Activated CD4-positive, alpha-beta T cell treated with anti-CD3 and anti-CD28 coated beads, Interleukin-2, amount 10 ng/mL, durations not matched to agents 7 days and 5 days (primary cell): Measurements from ENCODE around the gene DNAH12. TPM values are rescaled to one million over a fixed set of nuclear protein-coding genes. Genes with fewer than 3 reads are reported as not detected.
A peak's percentile ranks its signal among the peaks of the same experiment; 100 is the strongest.

Experiments
- CTCF ChIA-PET: fragments of 350-600 bp; sonication (Branson Sonifier 250); formaldehyde crosslinking; loops from one replicate; lab custom pipeline; 2021; ENCODE audit warnings: antibody characterized with exemption; lab: Charles Lee
- POLR2A ChIA-PET: fragments of 350-600 bp; sonication (Branson Sonifier 250); formaldehyde crosslinking; loops from one replicate; lab custom pipeline; 2021; ENCODE audit warnings: antibody characterized with exemption; lab: Charles Lee
- DNase-seq: peaks from one replicate; pipeline ENCODE4 v3.0.0-alpha.2; 2020
- H3K27ac Mint-ChIP-seq: one replicate; pipeline ENCODE4 v1.8.0; 2021; ENCODE audit warnings: mild to moderate bottlenecking, moderate library complexity, mixed read lengths
- H3K27me3 Mint-ChIP-seq: one replicate; pipeline ENCODE4 v1.8.0; 2021; ENCODE audit warnings: mixed read lengths
- H3K36me3 Mint-ChIP-seq: one replicate; pipeline ENCODE4 v1.8.0; 2021; ENCODE audit warnings: low read depth, mixed read lengths
- H3K4me1 Mint-ChIP-seq: one replicate; pipeline ENCODE4 v1.8.0; 2021; ENCODE audit warnings: mixed read lengths
- H3K4me3 Mint-ChIP-seq: one replicate; pipeline ENCODE4 v1.8.0; 2021; ENCODE audit warnings: mild to moderate bottlenecking, moderate library complexity, mixed read lengths
- H3K9me3 Mint-ChIP-seq: one replicate; pipeline ENCODE4 v1.8.0; 2021; ENCODE audit warnings: mixed read lengths
- total RNA-seq, 2 experiments: library from RNA; stranded (reverse); gene quantifications; one replicate each; pipeline ENCODE4 v1.2.3, GENCODE V29; 2021

The DNAH12 gene
- total RNA-seq, 2 experiments from 2014 or later: 0.06 to 0.10 TPM

- Mint-ChIP-seq H3K36me3 (peaks cover 36% of the 10 kb centered on the region), H3K4me3 (peak overlapping the region; percentile 87), H3K4me1 (peaks cover 45% of the 10 kb centered on the region), H3K9me3 (no peaks in the 10 kb centered on the region), H3K27ac (peak overlapping the region; percentile 99), H3K27me3 (no peaks in the 10 kb centered on the region)
- ChIA-PET POLR2A (interaction anchor here (0.7 kb wide), 1 partner anchor 19 kb away, joined by 3 read pairs; no protein-coding TSS in a partner anchor), CTCF (interaction anchor here (0.9 to 1.9 kb wide), 5 partner anchors 11 to 159 kb away, joined by 3 to 5 read pairs (median 4); partner anchors contain the start of gene ARF4)
- DNase-seq: peak; percentile 59
These were observed 13.0 kb upstream of the DNAH12 start for GRCh38 chr3:57557085-57557537.

GRCh38 chr3:57556459-57557084 lies 12.4 kb upstream of the DNAH12 start:
- H3K4me3 Mint-ChIP-seq: peak overlapping the region; percentile 87
- peak overlapping the region; percentile 99 for H3K27ac Mint-ChIP-seq
- H3K4me1 Mint-ChIP-seq: peaks cover 44% of the 10 kb centered on the region
- no peaks in the 10 kb centered on the region for H3K27me3 Mint-ChIP-seq
- DNase-seq: peak; percentile 42
- peaks cover 36% of the 10 kb centered on the region for H3K36me3 Mint-ChIP-seq
- H3K9me3 Mint-ChIP-seq: no peaks in the 10 kb centered on the region
- POLR2A ChIA-PET: interaction anchor here (0.7 kb wide), 1 partner anchor 19 kb away, joined by 3 read pairs; no protein-coding TSS in a partner anchor
- CTCF ChIA-PET: interaction anchor here (0.5 to 1.9 kb wide), 6 partner anchors 10 to 677 kb away, joined by 3 to 5 read pairs (median 4); partner anchors contain the start of gene ARF4

- Mint-ChIP-seq H3K36me3 (peaks cover 33% of the 10 kb centered on the region), H3K9me3 (no peaks in the 10 kb centered on the region), H3K4me3 (peak within 1 kb of the TSS; percentile 87), H3K27ac (peak within 1 kb of the TSS; percentile 99), H3K27me3 (no peaks in the 10 kb centered on the region), H3K4me1 (peaks cover 39% of the 10 kb centered on the region)
- ChIA-PET CTCF (interaction anchor here (0.5 to 1.9 kb wide), 4 partner anchors 10 to 676 kb away, joined by 3 to 5 read pairs (median 4); no protein-coding TSS in a partner anchor), POLR2A (interaction anchor here (0.6 kb wide), 2 partner anchors 40 to 270 kb away, joined by 3 read pairs; no protein-coding TSS in a partner anchor)
- peak; percentile 85 for DNase-seq
These were observed 11.8 kb upstream of the DNAH12 start, which contains the start of gene PDE12 for GRCh38 chr3:57555738-57556458. TSS of gene PDE12 (plus strand) at chr3:57556274. CDS start at chr3:57556380, 106 bp downstream.

- ChIA-PET POLR2A (no interaction called here), CTCF (interaction anchor here (1.2 to 1.9 kb wide), 2 partner anchors 9 to 21 kb away, joined by 3 to 5 read pairs; no protein-coding TSS in a partner anchor)
- H3K27me3 Mint-ChIP-seq: no peaks in the 10 kb centered on the region
- H3K27ac Mint-ChIP-seq: peak overlapping the region; percentile 99
- peaks cover 33% of the 10 kb centered on the region for H3K4me1 Mint-ChIP-seq
- H3K36me3 Mint-ChIP-seq: peaks cover 28% of the 10 kb centered on the region
- no peaks in the 10 kb centered on the region for H3K9me3 Mint-ChIP-seq
- DNase-seq: no peak
- peak overlapping the region; percentile 87 for H3K4me3 Mint-ChIP-seq
These were observed 11.2 kb upstream of the DNAH12 start for GRCh38 chr3:57555306-57555705.

GRCh38 chr3:57546616-57547015 lies 2.5 kb upstream of the DNAH12 start:
- peaks cover 2% of the 10 kb centered on the region for H3K27me3 Mint-ChIP-seq
- CTCF ChIA-PET: interaction anchor here (1.5 kb wide), 1 partner anchor 10 kb away, joined by 5 read pairs; the partner anchor contains the start of gene PDE12
- POLR2A ChIA-PET: no interaction called here

GRCh38 chr3:57545636-57546268 lies 1.6 kb upstream of the DNAH12 start:
- POLR2A ChIA-PET: no interaction called here
- no peak for DNase-seq
- Mint-ChIP-seq H3K4me3 (no peak overlapping the region), H3K27me3 (peaks cover 2% of the 10 kb centered on the region), H3K9me3 (no peaks in the 10 kb centered on the region), H3K27ac (no peak overlapping the region), H3K36me3 (no peaks in the 10 kb centered on the region), H3K4me1 (peaks cover 9% of the 10 kb centered on the region)
- CTCF ChIA-PET: interaction anchor here (1.5 kb wide), 1 partner anchor 10 kb away, joined by 5 read pairs; the partner anchor contains the start of gene PDE12

More at GRCh38 chr3:57546616-57547015, 2.5 kb upstream of the DNAH12 start:
- Mint-ChIP-seq H3K4me1 (peaks cover 9% of the 10 kb centered on the region), H3K36me3 (no peaks in the 10 kb centered on the region), H3K9me3 (no peaks in the 10 kb centered on the region), H3K27ac (no peak overlapping the region), H3K4me3 (no peak overlapping the region)
- no peak for DNase-seq

GRCh38 chr3:57538465-57538864 lies 5.7 kb downstream of the DNAH12 start:
- Mint-ChIP-seq H3K27ac (no peak overlapping the region), H3K4me3 (no peak overlapping the region), H3K4me1 (no peaks in the 10 kb centered on the region), H3K36me3 (no peaks in the 10 kb centered on the region), H3K27me3 (no peaks in the 10 kb centered on the region), H3K9me3 (no peaks in the 10 kb centered on the region)
- no peak for DNase-seq
- POLR2A ChIA-PET: no interaction called here
- CTCF ChIA-PET: no interaction called here

- Mint-ChIP-seq H3K27me3 (peaks cover 10% of the 10 kb centered on the region), H3K4me1 (no peaks in the 10 kb centered on the region), H3K4me3 (no peak overlapping the region), H3K36me3 (no peaks in the 10 kb centered on the region), H3K9me3 (no peaks in the 10 kb centered on the region), H3K27ac (no peak overlapping the region)
- DNase-seq: no peak
- ChIA-PET CTCF (interaction anchor here (1.5 kb wide), 1 partner anchor 10 kb away, joined by 3 read pairs; no protein-coding TSS in a partner anchor), POLR2A (no interaction called here)
These were observed 14.0 kb downstream of the DNAH12 start for GRCh38 chr3:57530071-57530608.

- CTCF ChIA-PET: interaction anchor here (0.6 kb wide), 1 partner anchor 555 kb away, joined by 4 read pairs; no protein-coding TSS in a partner anchor
- H3K36me3 Mint-ChIP-seq: no peaks in the 10 kb centered on the region
- peaks cover 3% of the 10 kb centered on the region for H3K4me1 Mint-ChIP-seq
- POLR2A ChIA-PET: no interaction called here
- no peaks in the 10 kb centered on the region for H3K9me3 Mint-ChIP-seq
- DNase-seq: no peak
- no peak overlapping the region for H3K27ac Mint-ChIP-seq
- no peak overlapping the region for H3K4me3 Mint-ChIP-seq
- H3K27me3 Mint-ChIP-seq: peaks cover 16% of the 10 kb centered on the region
These were observed 25.7 kb downstream of the DNAH12 start for GRCh38 chr3:57518276-57518915.

- CTCF ChIA-PET: no interaction called here
- no peak overlapping the region for H3K4me3 Mint-ChIP-seq
- H3K27me3 Mint-ChIP-seq: peaks cover 17% of the 10 kb centered on the region
- no peak overlapping the region for H3K27ac Mint-ChIP-seq
- no peak for DNase-seq
- no peaks in the 10 kb centered on the region for H3K36me3 Mint-ChIP-seq
- H3K9me3 Mint-ChIP-seq: no peaks in the 10 kb centered on the region
- POLR2A ChIA-PET: no interaction called here
- no peaks in the 10 kb centered on the region for H3K4me1 Mint-ChIP-seq
These were observed 32.0 kb downstream of the DNAH12 start for GRCh38 chr3:57512166-57512565.

GRCh38 chr3:57505901-57506300 lies 38.2 kb downstream of the DNAH12 start:
- Mint-ChIP-seq H3K36me3 (no peaks in the 10 kb centered on the region), H3K27ac (no peak overlapping the region), H3K4me1 (no peaks in the 10 kb centered on the region), H3K9me3 (no peaks in the 10 kb centered on the region), H3K27me3 (no peaks in the 10 kb centered on the region), H3K4me3 (no peak overlapping the region)
- no peak for DNase-seq
- POLR2A ChIA-PET: no interaction called here
- CTCF ChIA-PET: no interaction called here

GRCh38 chr3:57500506-57500905 lies 43.6 kb downstream of the DNAH12 start:
- Mint-ChIP-seq H3K4me3 (no peak overlapping the region), H3K27me3 (peaks cover 4% of the 10 kb centered on the region), H3K27ac (no peak overlapping the region), H3K36me3 (no peaks in the 10 kb centered on the region), H3K4me1 (no peaks in the 10 kb centered on the region), H3K9me3 (no peaks in the 10 kb centered on the region)
- DNase-seq: no peak
- ChIA-PET POLR2A (no interaction called here), CTCF (no interaction called here)
